SH-SY5Y (cell line): Measurements from ENCODE around the gene SLC23A1.

Experiments
- GATA2 ChIP-seq: IDR thresholded peaks from 2 replicates; pipeline ENCODE4 v1.6.1; 2011; ENCODE audit warnings: mild to moderate bottlenecking, low read depth, low read length
- GATA3 ChIP-seq: IDR thresholded peaks from 2 replicates; pipeline ENCODE4 v1.6.1; 2011; ENCODE audit warnings: low read depth, mild to moderate bottlenecking, low read length, moderate library complexity

- TF ChIP-seq GATA2: no peak
- no peak for TF ChIP-seq GATA3
Observed at GRCh38 chr5:139335811-139336210, 47.3 kb downstream of the SLC23A1 start.
